Renal pelvis (tissue), 4 donors: Measurements from ENCODE around the gene GAS7. TPM values are rescaled to one million over a fixed set of nuclear protein-coding genes. Genes with fewer than 3 reads are reported as not detected.
"Not testable (repeated sequence)": the region's sequence is repeated elsewhere in the genome, so short reads cannot be mapped to it uniquely, and the experiment has no call there.

Experiments
- DNase-seq: peaks from one replicate; pipeline ENCODE4 v3.0.0-alpha.2; 2013
- polyA plus RNA-seq, 3 donors: library from polyadenylated mRNA; unstranded; fragments of 120-200 nt; gene quantifications; one replicate each; pipeline ENCODE4 v1.2.1, GENCODE V29; 2013; ENCODE audit not compliant: insufficient read length in 3 of 3

GAS7 gene
- polyA plus RNA-seq, 3 donors = 13.5 to 16.5 (median 15.6) TPM

- no peak for DNase-seq
These were observed 120.7 kb downstream of the GAS7 start for GRCh38 chr17:10077561-10078299.

GRCh38 chr17:10075919-10076318 is 122.5 kb downstream of the GAS7 start:
- DNase-seq = no peak

- no peak for DNase-seq
These were observed 124.5 kb downstream of the GAS7 start for GRCh38 chr17:10073941-10074340.

GRCh38 chr17:10072556-10073425 is 125.6 kb downstream of the GAS7 start:
- DNase-seq = no peak

- no peak for DNase-seq
These were observed 126.3 kb downstream of the GAS7 start for GRCh38 chr17:10072086-10072485.

GRCh38 chr17:10071141-10071540 is 127.3 kb downstream of the GAS7 start:
- DNase-seq = no peak

GRCh38 chr17:10070690-10071089 is 127.7 kb downstream of the GAS7 start:
- DNase-seq = no peak

- no peak for DNase-seq
These were observed 129.1 kb downstream of the GAS7 start for GRCh38 chr17:10069301-10069700.

- DNase-seq = no peak
These were observed 130.8 kb downstream of the GAS7 start for GRCh38 chr17:10067446-10068143.

- DNase-seq = no peak
These were observed 133.9 kb downstream of the GAS7 start for GRCh38 chr17:10064536-10064935.

- DNase-seq = no peak
These were observed 134.6 kb downstream of the GAS7 start for GRCh38 chr17:10063730-10064241.

- no peak for DNase-seq
These were observed 135.6 kb downstream of the GAS7 start for GRCh38 chr17:10062691-10063385.

- DNase-seq = peak; percentile 59
These were observed 137.1 kb downstream of the GAS7 start for GRCh38 chr17:10061111-10061845.

- DNase-seq = no peak
These were observed 137.9 kb downstream of the GAS7 start for GRCh38 chr17:10060526-10060925.

- DNase-seq = peak; percentile 37
These were observed 138.7 kb downstream of the GAS7 start for GRCh38 chr17:10059684-10060211.

- DNase-seq = no peak
These were observed 139.3 kb downstream of the GAS7 start for GRCh38 chr17:10058921-10059683.

- DNase-seq = not testable (repeated sequence)
These were observed 140.9 kb downstream of the GAS7 start for GRCh38 chr17:10057466-10057865.

GRCh38 chr17:10055262-10055975 is 143.0 kb downstream of the GAS7 start:
- DNase-seq = no peak
